GM12873 (cell line): Measurements from ENCODE around the gene ADK.

Experiments
- CTCF ChIP-seq: IDR thresholded peaks from 2 replicates; pipeline ENCODE4 v1.5.1; 2012; ENCODE audit warnings: low read depth, mild to moderate bottlenecking, moderate library complexity, low read length, control low read depth; ENCODE audit not compliant: insufficient read depth; ENCODE audit errors: missing control alignments

ADK gene

GRCh38 chr10:74589226-74589673, 438.2 kb downstream of the ADK start:
- no peak for TF ChIP-seq CTCF

- TF ChIP-seq CTCF: no peak
Observed at GRCh38 chr10:74589851-74590250, 438.8 kb downstream of the ADK start.

GRCh38 chr10:74593470-74593869, 442.4 kb downstream of the ADK start:
- TF ChIP-seq CTCF: no peak

- TF ChIP-seq CTCF: no peak
Observed at GRCh38 chr10:74596713-74597112, 445.7 kb downstream of the ADK start.

GRCh38 chr10:74598891-74599566, 448.0 kb downstream of the ADK start:
- no peak for TF ChIP-seq CTCF

GRCh38 chr10:74599672-74600071, 448.7 kb downstream of the ADK start:
- no peak for TF ChIP-seq CTCF

- no peak for TF ChIP-seq CTCF
Observed at GRCh38 chr10:74600170-74600569, 449.1 kb downstream of the ADK start.
